HepG2 (cell line): ENCODE results near the gene MTA2. TPM values are rescaled to one million over a fixed set of nuclear protein-coding genes. Genes with fewer than 3 reads are reported as not detected.
A peak's percentile ranks its signal among the peaks of the same experiment; 100 is the strongest.

Experiments used
- EHMT2 ChIP-seq: fragments of 200-600 bp; sonication (generic); IDR thresholded peaks from 2 replicates; pipeline ENCODE4 v1.7.0; 2017; ENCODE audit warnings: antibody characterized with exemption, low read depth, low read length, borderline replicate concordance
- KDM3A ChIP-seq: IDR thresholded peaks from 2 replicates; pipeline ENCODE4 v1.6.1; 2018; ENCODE audit warnings: low read depth, missing compliant biosample characterization
- NONO ChIP-seq, 2 experiments: fragments of 450-650 bp in 1 of 2; sonication (generic) in 1 of 2; formaldehyde crosslinking in 1 of 2; IDR thresholded peaks in 1 of 2; conservative IDR thresholded peaks in 1 of 2; 2 replicates each; pipeline versions ENCODE4 v1.6.1 to v1.8.0; 2017 to 2022; ENCODE audit warnings: mild to moderate bottlenecking in 1 of 2, missing genetic modification reagents in 1 of 2, moderate library complexity in 1 of 2
- PRDM15 ChIP-seq: sonication (generic); formaldehyde crosslinking; IDR thresholded peaks from 2 replicates; pipeline ENCODE4 v1.4.0; 2020; ENCODE audit warnings: missing genetic modification reagents
- SCMH1 ChIP-seq: sonication (generic); formaldehyde crosslinking; IDR thresholded peaks from 2 replicates; pipeline ENCODE4 v1.9.0; 2021; ENCODE audit warnings: missing genetic modification reagents, mild to moderate bottlenecking, borderline replicate concordance
- ZNF251 ChIP-seq: sonication (generic); formaldehyde crosslinking; IDR thresholded peaks from 2 replicates; pipeline ENCODE4 v1.9.0; 2021; ENCODE audit warnings: mild to moderate bottlenecking, missing genetic modification reagents
- ZNF318 ChIP-seq: sonication (generic); formaldehyde crosslinking; IDR thresholded peaks from 2 replicates; pipeline ENCODE4 v1.4.0; 2020; ENCODE audit warnings: mild to moderate bottlenecking, missing genetic modification reagents
- ZNF7 ChIP-seq: IDR thresholded peaks from 2 replicates; pipeline ENCODE4 v1.6.1; 2016; ENCODE audit warnings: missing biosample characterization, missing genetic modification reagents
- ZNF83 ChIP-seq: sonication (generic); formaldehyde crosslinking; IDR thresholded peaks from 2 replicates; pipeline ENCODE4 v1.4.0; 2020; ENCODE audit warnings: missing genetic modification reagents, mild to moderate bottlenecking, borderline replicate concordance
- polyA plus RNA-seq, 8 experiments: library from polyadenylated mRNA; depleted of rRNA in 3 of 8; stranded (reverse) in 7 of 8; unstranded in 1 of 8; fragments of >200 nt; fragmentation: Illumina TruSeq in 4 of 8; extraction: Trizol in 4 of 8; gene quantifications; 2 replicates each; pipeline versions ENCODE4 v1.2.1 to v1.2.3, GENCODE V29; 2011 to 2016; ENCODE audit warnings: low read depth in 4 of 8, missing spikeins in 1 of 8, mixed read lengths in 1 of 8; ENCODE audit not compliant: insufficient read depth in 1 of 8
- total RNA-seq, 5 experiments: library from RNA; depleted of rRNA; stranded (reverse); fragments of >200 nt; fragmentation: Illumina TruSeq; extraction: Trizol; gene quantifications; 2 replicates each; pipeline ENCODE4 v1.2.3, GENCODE V29; 2016; ENCODE audit warnings: low read depth in 1 of 5
- TF ChIP-seq, protein P1 (sequence below): sonication (generic); formaldehyde crosslinking; IDR thresholded peaks from 2 replicates; pipeline ENCODE4 v1.4.0; 2020; ENCODE audit warnings: missing genetic modification reagents
- TF ChIP-seq, protein P2 (sequence below): IDR thresholded peaks from 2 replicates; pipeline ENCODE4 v1.6.1; 2016; ENCODE audit warnings: missing biosample characterization, missing genetic modification reagents, low read depth

MTA2 gene
- total and polyA plus RNA-seq, 2 of the 13 experiments (the other 11 are each of a cell fraction or from before 2014, with no cell fraction given) = 14.0 to 70.0 TPM

DNA sequence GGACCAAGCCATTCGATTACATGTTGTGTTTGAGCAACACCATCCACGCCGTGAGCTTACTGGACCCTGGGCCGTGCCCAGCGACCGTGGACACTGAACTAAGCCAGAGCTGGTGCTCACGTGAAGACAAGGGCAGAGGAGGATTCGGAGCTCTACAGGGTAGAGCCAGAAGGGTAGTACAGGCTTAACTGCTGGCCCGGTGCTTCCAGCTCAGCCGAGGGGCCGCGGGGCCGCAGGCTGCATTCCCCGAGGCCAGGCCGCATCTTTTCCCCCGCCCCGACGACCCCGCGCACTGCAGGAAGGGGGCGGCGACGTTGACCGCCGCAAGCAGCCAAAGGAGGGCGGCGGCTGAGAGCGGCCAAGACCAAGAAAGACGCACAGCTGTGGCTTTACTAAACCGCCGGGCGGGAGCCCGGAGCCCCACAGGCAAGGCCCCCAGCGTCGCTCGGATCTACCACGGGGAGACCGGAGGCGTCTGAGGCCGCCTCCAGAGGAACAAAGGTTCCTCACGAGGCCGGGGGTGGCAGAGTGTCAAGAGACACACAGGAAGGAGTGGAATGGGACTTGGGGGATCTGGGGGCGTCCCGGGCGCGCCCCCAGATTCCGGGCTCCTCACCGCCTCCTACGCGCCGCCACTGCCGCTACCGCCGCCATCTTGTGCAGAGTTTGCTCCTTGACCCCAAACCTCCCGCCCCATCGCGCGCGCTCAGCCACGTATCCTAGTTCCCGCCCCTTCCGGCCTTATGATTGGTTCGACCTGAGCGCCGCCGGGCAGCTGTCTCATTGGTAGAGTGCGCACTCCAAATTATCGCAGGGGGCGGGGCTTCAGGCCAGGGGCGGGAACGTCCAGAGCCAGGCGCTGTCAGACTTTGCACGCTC is 44.5 kb upstream of the MTA2 start, which contains the start of gene GANAB (continued):
- TF ChIP-seq ZNF318 (CRISPR knock-in tag) (no peak), EHMT2 (no peak), NONO (IDR thresholded peaks at IDR 0.05) (no peak), NONO (CRISPR knock-in tag; conservative IDR thresholded peaks at IDR 0.05) (peak; percentile 87), PRDM15 (CRISPR knock-in tag) (peak; percentile 87), SCMH1 (CRISPR knock-in tag) (no peak), KDM3A (CRISPR knock-in tag) (no peak; the same call in 1 of the 2 replicates), ZNF7 (no peak), ZNF83 (CRISPR knock-in tag) (0 out of 2 replicates have a peak, but pooled peaks have one; percentile 16), ZNF251 (CRISPR knock-in tag) (no peak)
- TF ChIP-seq, protein P1, sequence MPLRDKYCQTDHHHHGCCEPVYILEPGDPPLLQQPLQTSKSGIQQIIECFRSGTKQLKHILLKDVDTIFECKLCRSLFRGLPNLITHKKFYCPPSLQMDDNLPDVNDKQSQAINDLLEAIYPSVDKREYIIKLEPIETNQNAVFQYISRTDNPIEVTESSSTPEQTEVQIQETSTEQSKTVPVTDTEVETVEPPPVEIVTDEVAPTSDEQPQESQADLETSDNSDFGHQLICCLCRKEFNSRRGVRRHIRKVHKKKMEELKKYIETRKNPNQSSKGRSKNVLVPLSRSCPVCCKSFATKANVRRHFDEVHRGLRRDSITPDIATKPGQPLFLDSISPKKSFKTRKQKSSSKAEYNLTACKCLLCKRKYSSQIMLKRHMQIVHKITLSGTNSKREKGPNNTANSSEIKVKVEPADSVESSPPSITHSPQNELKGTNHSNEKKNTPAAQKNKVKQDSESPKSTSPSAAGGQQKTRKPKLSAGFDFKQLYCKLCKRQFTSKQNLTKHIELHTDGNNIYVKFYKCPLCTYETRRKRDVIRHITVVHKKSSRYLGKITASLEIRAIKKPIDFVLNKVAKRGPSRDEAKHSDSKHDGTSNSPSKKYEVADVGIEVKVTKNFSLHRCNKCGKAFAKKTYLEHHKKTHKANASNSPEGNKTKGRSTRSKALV (CRISPR knock-in tag) = no peak
- TF ChIP-seq, protein P2, sequence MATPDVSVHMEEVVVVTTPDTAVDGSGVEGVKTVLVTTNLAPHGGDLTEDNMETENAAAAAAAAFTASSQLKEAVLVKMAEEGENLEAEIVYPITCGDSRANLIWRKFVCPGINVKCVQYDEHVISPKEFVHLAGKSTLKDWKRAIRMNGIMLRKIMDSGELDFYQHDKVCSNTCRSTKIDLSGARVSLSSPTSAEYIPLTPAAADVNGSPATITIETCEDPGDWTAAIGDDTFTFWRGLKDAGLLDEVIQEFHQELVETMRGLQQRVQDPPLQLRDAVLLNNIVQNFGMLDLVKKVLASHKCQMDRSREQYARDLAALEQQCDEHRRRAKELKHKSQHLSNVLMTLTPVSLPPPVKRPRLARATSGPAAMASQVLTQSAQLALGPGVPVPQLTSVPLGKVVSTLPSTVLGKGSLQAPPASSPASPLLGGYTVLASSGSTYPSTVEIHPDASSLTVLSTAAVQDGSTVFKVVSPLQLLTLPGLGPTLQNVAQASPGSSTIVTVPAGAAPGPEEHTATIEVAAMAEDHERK (CRISPR knock-in tag) = peak; percentile 55
